ENCODE measurements around the gene DYNC2H1.

Gene DYNC2H1

DNA sequence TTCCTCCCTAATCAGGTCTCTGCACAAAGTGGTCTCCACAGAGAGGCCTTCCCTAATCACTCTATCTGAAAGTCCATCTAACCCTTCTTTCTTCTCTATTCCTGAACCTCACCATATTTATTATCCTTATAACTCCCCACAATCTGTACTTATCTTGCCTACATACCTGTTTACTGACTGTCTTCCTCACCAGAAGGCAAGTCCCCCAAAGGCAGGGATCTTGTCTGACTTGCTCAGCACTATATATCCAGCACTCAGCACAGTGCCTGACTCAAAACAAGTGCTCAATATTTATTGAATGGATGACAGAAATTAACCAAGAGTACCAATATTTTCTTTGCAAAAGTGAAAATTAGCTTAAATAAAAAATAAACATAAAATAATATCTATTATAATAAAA, 22.8 kb upstream of the DYNC2H1 start:
- Histone ChIP-seq H3K9ac (ENCODE audit: low read depth, low read length) (no peak overlapping the region), H2AFZ (ENCODE audit: low read depth, low read length) (no peak overlapping the region)
- DNase-seq, result no peak

DNA sequence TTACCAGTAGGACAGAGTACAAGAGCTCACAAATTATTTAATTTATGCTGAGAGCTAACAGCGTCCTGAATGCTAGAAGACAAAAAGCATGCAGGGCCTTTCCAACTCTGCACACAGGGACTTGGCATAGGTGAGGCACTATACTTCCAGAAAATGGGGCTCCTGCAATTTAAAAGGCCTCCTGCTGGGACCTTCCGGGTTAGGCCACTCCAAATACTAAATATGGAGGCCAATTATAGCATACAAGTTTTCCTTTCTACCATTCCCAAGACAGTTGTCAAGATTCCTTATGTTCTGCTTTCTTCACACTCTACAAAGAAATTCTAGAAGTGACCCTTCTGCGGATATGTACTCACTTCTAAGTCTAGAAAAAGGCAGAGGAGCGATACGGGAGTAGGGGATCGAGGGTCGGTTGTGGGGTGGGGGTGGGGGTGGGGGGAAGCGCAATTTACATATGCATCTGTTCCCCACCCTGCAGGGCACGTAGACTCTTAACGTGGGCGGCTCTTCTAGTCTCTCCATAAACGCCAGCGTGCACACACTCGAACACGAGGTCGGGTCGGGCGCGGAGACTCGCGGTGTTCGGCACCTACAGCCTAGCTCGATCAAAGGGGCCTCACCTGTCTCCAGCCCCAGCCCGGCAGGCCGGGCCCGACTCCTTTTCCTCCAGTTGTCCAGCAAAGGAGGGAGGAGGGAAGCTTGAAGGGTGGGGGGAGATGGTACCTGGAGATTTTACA, 18.0 kb upstream of the DYNC2H1 start:
- H3K27me3 ChIP-seq (ENCODE audit: insufficient read depth, low read length, poor library complexity), result no peaks in the 10 kb centered on the region
- H3K9ac ChIP-seq (ENCODE audit: low read depth, low read length), result peak overlapping the region; percentile 86
- H3K27ac ChIP-seq (ENCODE audit: low read length), result peak overlapping the region; percentile 69
- H3K4me1 ChIP-seq (ENCODE audit: insufficient read depth, low read length), result peaks cover 44% of the 10 kb centered on the region
- peak overlapping the region; percentile 68 for H3K4me2 ChIP-seq (ENCODE audit: insufficient read depth, low read length)
- H3K79me2 ChIP-seq (ENCODE audit: insufficient read depth, low read length), result peaks cover 57% of the 10 kb centered on the region
- TF ChIP-seq, protein P1, sequence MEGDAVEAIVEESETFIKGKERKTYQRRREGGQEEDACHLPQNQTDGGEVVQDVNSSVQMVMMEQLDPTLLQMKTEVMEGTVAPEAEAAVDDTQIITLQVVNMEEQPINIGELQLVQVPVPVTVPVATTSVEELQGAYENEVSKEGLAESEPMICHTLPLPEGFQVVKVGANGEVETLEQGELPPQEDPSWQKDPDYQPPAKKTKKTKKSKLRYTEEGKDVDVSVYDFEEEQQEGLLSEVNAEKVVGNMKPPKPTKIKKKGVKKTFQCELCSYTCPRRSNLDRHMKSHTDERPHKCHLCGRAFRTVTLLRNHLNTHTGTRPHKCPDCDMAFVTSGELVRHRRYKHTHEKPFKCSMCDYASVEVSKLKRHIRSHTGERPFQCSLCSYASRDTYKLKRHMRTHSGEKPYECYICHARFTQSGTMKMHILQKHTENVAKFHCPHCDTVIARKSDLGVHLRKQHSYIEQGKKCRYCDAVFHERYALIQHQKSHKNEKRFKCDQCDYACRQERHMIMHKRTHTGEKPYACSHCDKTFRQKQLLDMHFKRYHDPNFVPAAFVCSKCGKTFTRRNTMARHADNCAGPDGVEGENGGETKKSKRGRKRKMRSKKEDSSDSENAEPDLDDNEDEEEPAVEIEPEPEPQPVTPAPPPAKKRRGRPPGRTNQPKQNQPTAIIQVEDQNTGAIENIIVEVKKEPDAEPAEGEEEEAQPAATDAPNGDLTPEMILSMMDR (IDR thresholded peaks at IDR 0.05; ENCODE audit: borderline replicate concordance, extremely low read depth, low read length, poor library complexity, severe bottlenecking), result no peak
- TF ChIP-seq EZH2 (IDR thresholded peaks at IDR 0.05; ENCODE audit: borderline replicate concordance, low read depth, low read length, severe bottlenecking), result no peak
- peaks cover 21% of the 10 kb centered on the region for H3K36me3 ChIP-seq (ENCODE audit: insufficient read depth, low read length)
- peak overlapping the region; percentile 75 to 96 for H3K4me3 ChIP-seq (ENCODE audit: low read depth in 1 of 2, low read length in 2 of 2)
- DNase-seq, result peak; percentile 62
- ATAC-seq (ENCODE audit: insufficient read depth, low read depth), result peak; percentile 71
- peak overlapping the region; percentile 83 for H2AFZ ChIP-seq (ENCODE audit: low read depth, low read length)
- H4K20me1 ChIP-seq (ENCODE audit: insufficient read depth, low read length), result peaks cover 10% of the 10 kb centered on the region; the same call in 1 of the 2 replicates
- H3K9me3 ChIP-seq (ENCODE audit: insufficient read depth, low read length, severe bottlenecking), result no peaks in the 10 kb centered on the region

More for the DNA sequence above, 22.8 kb upstream of the DYNC2H1 start:
- Histone ChIP-seq H3K36me3 (ENCODE audit: insufficient read depth, low read length) (peaks cover 56% of the 10 kb centered on the region), H3K9me3 (ENCODE audit: insufficient read depth, low read length, severe bottlenecking) (no peaks in the 10 kb centered on the region), H3K4me3 (ENCODE audit: low read depth in 1 of 2, low read length in 2 of 2) (no peak overlapping the region), H3K4me2 (ENCODE audit: insufficient read depth, low read length) (no peak overlapping the region; the same call in 1 of the 2 replicates), H4K20me1 (ENCODE audit: insufficient read depth, low read length) (peaks cover 19% of the 10 kb centered on the region; the same call in 1 of the 2 replicates), H3K27ac (ENCODE audit: low read length) (no peak overlapping the region), H3K4me1 (ENCODE audit: insufficient read depth, low read length) (peaks cover 35% of the 10 kb centered on the region), H3K27me3 (ENCODE audit: insufficient read depth, low read length, poor library complexity) (no peaks in the 10 kb centered on the region), H3K79me2 (ENCODE audit: insufficient read depth, low read length) (peaks cover 82% of the 10 kb centered on the region)
- TF ChIP-seq, protein P1 (IDR thresholded peaks at IDR 0.05; ENCODE audit: borderline replicate concordance, extremely low read depth, low read length, poor library complexity, severe bottlenecking), result no peak
- TF ChIP-seq EZH2 (IDR thresholded peaks at IDR 0.05; ENCODE audit: borderline replicate concordance, low read depth, low read length, severe bottlenecking), result no peak
- no peak for ATAC-seq (ENCODE audit: insufficient read depth, low read depth)

DNA sequence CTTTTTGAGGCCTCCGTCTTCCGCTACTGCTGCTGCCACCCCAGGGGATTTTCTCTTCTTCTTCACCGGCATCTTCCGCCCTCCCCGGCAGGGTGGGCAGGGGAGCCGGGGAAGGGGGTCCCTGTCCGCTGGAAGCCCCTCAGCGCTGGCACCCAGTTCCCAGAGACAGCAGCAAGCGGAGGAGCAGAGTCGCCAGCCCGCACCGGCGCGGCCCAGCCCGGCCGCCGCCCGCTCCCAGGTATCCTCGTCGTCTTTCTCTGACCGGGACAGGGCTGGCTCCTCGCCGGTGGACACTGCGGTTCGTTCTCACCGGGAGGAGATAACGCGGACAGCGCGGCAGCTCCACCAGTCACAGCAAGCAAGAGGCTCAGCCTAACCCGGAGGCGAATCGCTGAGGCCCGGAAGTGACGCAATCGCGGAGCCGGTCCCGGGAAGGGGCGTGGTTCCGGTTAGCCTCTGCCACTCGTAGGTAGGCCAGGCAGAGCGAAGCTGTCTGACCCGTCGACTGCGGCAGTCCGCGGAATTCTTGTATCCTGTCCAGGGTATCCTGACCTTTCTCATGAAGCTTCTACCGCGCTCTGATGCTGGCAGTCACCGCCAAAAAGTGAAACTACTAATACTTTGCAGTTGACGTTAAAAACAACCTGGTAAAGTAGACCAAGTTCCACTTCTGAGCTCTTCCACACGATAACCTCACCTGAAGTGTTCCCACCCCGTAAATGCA, 17.3 kb upstream of the DYNC2H1 start, which contains the start of gene DCUN1D5:
Gene DCUN1D5 (minus strand): TSS at position 360 of the 724 bp plus-strand sequence. CDS start 288 bp downstream, at position 72.
- Histone ChIP-seq H3K4me3 (ENCODE audit: low read depth in 1 of 2, low read length in 2 of 2) (peak within 1 kb of the TSS; percentile 75 to 96), H2AFZ (ENCODE audit: low read depth, low read length) (peak within 1 kb of the TSS; percentile 83), H3K4me2 (ENCODE audit: insufficient read depth, low read length) (peak within 1 kb of the TSS; percentile 68), H3K4me1 (ENCODE audit: insufficient read depth, low read length) (peaks cover 44% of the 10 kb centered on the region), H3K27me3 (ENCODE audit: insufficient read depth, low read length, poor library complexity) (no peaks in the 10 kb centered on the region), H4K20me1 (ENCODE audit: insufficient read depth, low read length) (peaks cover 7% of the 10 kb centered on the region; the same call in 1 of the 2 replicates), H3K9ac (ENCODE audit: low read depth, low read length) (peak within 1 kb of the TSS; percentile 86), H3K79me2 (ENCODE audit: insufficient read depth, low read length) (peaks cover 50% of the 10 kb centered on the region), H3K27ac (ENCODE audit: low read length) (peak within 1 kb of the TSS; percentile 69), H3K36me3 (ENCODE audit: insufficient read depth, low read length) (peaks cover 18% of the 10 kb centered on the region), H3K9me3 (ENCODE audit: insufficient read depth, low read length, severe bottlenecking) (no peaks in the 10 kb centered on the region)
- DNase-seq (peak; percentile 94), ATAC-seq (ENCODE audit: insufficient read depth, low read depth) (peak; percentile 95)
- TF ChIP-seq, protein P1 (IDR thresholded peaks at IDR 0.05; ENCODE audit: borderline replicate concordance, extremely low read depth, low read length, poor library complexity, severe bottlenecking), result no peak
- no peak for TF ChIP-seq EZH2 (IDR thresholded peaks at IDR 0.05; ENCODE audit: borderline replicate concordance, low read depth, low read length, severe bottlenecking)
